GM12878 (cell line): ENCODE results near the gene NAALADL2. TPM values are rescaled to one million over a fixed set of nuclear protein-coding genes. Genes with fewer than 3 reads are reported as not detected.

Experiments
- ATAC-seq: fragments of 200-7000 bp; cut with Tn5 transposase; 3 replicates; pipeline ENCODE4 v1.9.1; 2020; ENCODE audit warnings: mild to moderate bottlenecking, moderate library complexity
- BruUV-seq: library from RNA; stranded (reverse); fragments of 400-500 nt; replicated peaks from 2 replicates; lab custom pipeline; 2021; lab: Mats Ljungman, UMichigan
- CTCF ChIA-PET: fragments of 300-600 bp; sonication (Branson Sonifier 250); formaldehyde crosslinking; extraction: SDS; loops from one replicate; lab custom pipeline; 2021; ENCODE audit warnings: inconsistent platforms; lab: Yijun Ruan, JAX
- POLR2A ChIA-PET: fragments of 350-600 bp; formaldehyde crosslinking; extraction: SDS; loops from one replicate; lab custom pipeline; 2021; ENCODE audit warnings: inconsistent platforms; lab: Charles Lee
- RAD21 ChIA-PET: fragments of 300-600 bp; sonication (Branson Sonifier 250); formaldehyde crosslinking; loops from one replicate; lab custom pipeline; 2023; ENCODE audit warnings: antibody characterized with exemption; ENCODE audit not compliant: unreplicated experiment; lab: Charles Lee
- SMC1A ChIA-PET: fragments of 300-600 bp; sonication (Branson Sonifier 250); formaldehyde crosslinking; loops from one replicate; lab custom pipeline; 2023; ENCODE audit not compliant: unreplicated experiment, uncharacterized antibody; lab: Charles Lee
- DNase-seq: peaks from one replicate; pipeline ENCODE4 v3.0.0-alpha.2; 2011; ENCODE audit warnings: low read depth, low spot score
- FAIRE-seq: peaks from 3 replicates; lab custom pipeline; 2011; peaks lifted over from hg19 to GRCh38; lab: Jason Lieb, UNC
- H2AFZ ChIP-seq: 2 replicates; pipeline ENCODE4 v1.6.0; 2011; ENCODE audit warnings: low read depth, low read length, control low read depth; ENCODE audit not compliant: control insufficient read depth
- H3K27ac ChIP-seq: 2 replicates; pipeline ENCODE4 v1.5.1; 2011; ENCODE audit warnings: control low read depth; ENCODE audit not compliant: control insufficient read depth, insufficient read depth
- H3K27me3 ChIP-seq, 2 experiments: replicated peaks in 1 of 2; 2 replicates each; pipeline versions ENCODE4 v1.6.0 to v1.6.1; 2011; ENCODE audit warnings: low read length in 1 of 2; ENCODE audit not compliant: control insufficient read depth in 2 of 2, insufficient read depth in 2 of 2
- H3K36me3 ChIP-seq, 2 experiments: 2 replicates each; pipeline ENCODE4 v1.5.1; 2011; ENCODE audit warnings: low read length in 1 of 2; ENCODE audit not compliant: control insufficient read depth in 2 of 2, insufficient read depth in 2 of 2
- H3K4me1 ChIP-seq: 2 replicates; pipeline ENCODE4 v1.6.1; 2011; ENCODE audit warnings: mild to moderate bottlenecking, low read length, moderate library complexity, mixed read lengths; ENCODE audit not compliant: control insufficient read depth, insufficient read depth
- H3K4me2 ChIP-seq: 2 replicates; pipeline ENCODE4 v1.6.0; 2011; ENCODE audit warnings: control low read depth; ENCODE audit not compliant: control insufficient read depth, insufficient read depth
- H3K4me3 ChIP-seq: fragments of 200-600 bp; sonication (generic); 2 replicates; pipeline ENCODE4 v1.5.1; 2016
- H3K79me2 ChIP-seq: 2 replicates; pipeline ENCODE4 v1.6.0; 2011; ENCODE audit warnings: low read length; ENCODE audit not compliant: control insufficient read depth, insufficient read depth
- H3K9ac ChIP-seq: 2 replicates; pipeline ENCODE4 v1.8.0; 2011; ENCODE audit warnings: low read length, control low read depth, mixed read lengths; ENCODE audit not compliant: control insufficient read depth, insufficient read depth
- H3K9me3 ChIP-seq: replicated peaks from 3 replicates; pipeline ENCODE4 v1.5.1; 2011; ENCODE audit warnings: mild to moderate bottlenecking, low read length; ENCODE audit not compliant: control insufficient read depth, insufficient read depth
- H4K20me1 ChIP-seq: 2 replicates; pipeline ENCODE4 v1.6.0; 2011; ENCODE audit not compliant: control insufficient read depth, insufficient read depth
- GATAD2B ChIP-seq: fragments of 450-650 bp; conservative IDR thresholded peaks from 2 replicates; pipeline ENCODE4 v1.6.1; 2017; ENCODE audit warnings: low read depth, mild to moderate bottlenecking, moderate library complexity
- HDAC2 ChIP-seq: fragments of 200-600 bp; sonication (generic); IDR thresholded peaks from 2 replicates; pipeline ENCODE4 v1.6.1; 2017
- MTA2 ChIP-seq: fragments of 450-650 bp; IDR thresholded peaks from 2 replicates; pipeline ENCODE4 v1.6.1; 2016; ENCODE audit warnings: low read depth, mild to moderate bottlenecking, moderate library complexity
- NRF1 ChIP-seq: conservative IDR thresholded peaks from 2 replicates; pipeline ENCODE4 v1.6.1; 2011; ENCODE audit warnings: mild to moderate bottlenecking, low read depth, low read length, improper control_type of control experiment
- RCOR1 ChIP-seq: conservative IDR thresholded peaks from 2 replicates; pipeline ENCODE4 v1.6.1; 2012; ENCODE audit warnings: low read depth, low read length, improper control_type of control experiment
- STAT3 ChIP-seq: IDR thresholded peaks from 2 replicates; pipeline ENCODE4 v1.6.1; 2011; ENCODE audit warnings: low read depth, low read length, improper control_type of control experiment
- YBX1 ChIP-seq: fragments of 450-650 bp; IDR thresholded peaks from 2 replicates; pipeline ENCODE4 v1.6.1; 2016; ENCODE audit warnings: antibody characterized with exemption
- ZSCAN29 ChIP-seq: fragments of 450-650 bp; IDR thresholded peaks from 2 replicates; pipeline ENCODE4 v1.6.1; 2017; ENCODE audit warnings: mild to moderate bottlenecking, moderate library complexity
- in situ Hi-C: fragments of 300-500 bp; cut with MboI; formaldehyde crosslinking; loops from 9 replicates; pipeline ENCODE4 v1.14.3; 2018; ENCODE audit warnings: mixed read lengths
- intact Hi-C: fragments of 100-400 bp; cut with micrococcal nuclease; formaldehyde crosslinking; loops from one replicate; pipeline ENCODE4 v1.14.2; 2022; ENCODE audit not compliant: unreplicated experiment
- polyA plus RNA-seq, 11 experiments: library from polyadenylated mRNA; depleted of rRNA in 4 of 11; unstranded in 6 of 11; stranded (reverse) in 5 of 11; fragments of >200 nt; fragmentation: Nextera tagmentation in 4 of 11; fragmentation: Illumina TruSeq in 1 of 11; extraction: Ambion mirVana in 4 of 11; extraction: Trizol in 1 of 11; gene quantifications; 1 replicate in 1 of 11; 2 replicates in 10 of 11; pipeline versions ENCODE4 v1.2.1 to v1.2.3, GENCODE V29; 2011 to 2016; ENCODE audit warnings: inconsistent platforms in 2 of 11, missing spikeins in 2 of 11, low read depth in 1 of 11
- total RNA-seq, 4 experiments: library from RNA; depleted of rRNA in 3 of 4; stranded (reverse); fragments of >200 nt in 3 of 4; fragmentation: Illumina TruSeq in 1 of 4; extraction: Trizol in 1 of 4; gene quantifications; 2 replicates each; pipeline versions ENCODE4 v1.2.1 to v1.2.3, GENCODE V29; 2013 to 2021
- TF ChIP-seq, protein P1 (sequence below): fragments of 450-650 bp; IDR thresholded peaks from 2 replicates; pipeline ENCODE4 v1.6.1; 2017; ENCODE audit warnings: borderline replicate concordance
- TF ChIP-seq, protein P2 (sequence below): fragments of 450-650 bp; formaldehyde crosslinking; IDR thresholded peaks from 2 replicates; pipeline ENCODE4 v1.4.0; 2020; ENCODE audit warnings: mild to moderate bottlenecking, moderate library complexity

The NAALADL2 gene
- total and polyA plus RNA-seq, 10 of the 15 experiments (the other 5 are each of a cell fraction or from before 2014, with no cell fraction given): 0.06 to 10.8 (median 0.46) TPM

DNA sequence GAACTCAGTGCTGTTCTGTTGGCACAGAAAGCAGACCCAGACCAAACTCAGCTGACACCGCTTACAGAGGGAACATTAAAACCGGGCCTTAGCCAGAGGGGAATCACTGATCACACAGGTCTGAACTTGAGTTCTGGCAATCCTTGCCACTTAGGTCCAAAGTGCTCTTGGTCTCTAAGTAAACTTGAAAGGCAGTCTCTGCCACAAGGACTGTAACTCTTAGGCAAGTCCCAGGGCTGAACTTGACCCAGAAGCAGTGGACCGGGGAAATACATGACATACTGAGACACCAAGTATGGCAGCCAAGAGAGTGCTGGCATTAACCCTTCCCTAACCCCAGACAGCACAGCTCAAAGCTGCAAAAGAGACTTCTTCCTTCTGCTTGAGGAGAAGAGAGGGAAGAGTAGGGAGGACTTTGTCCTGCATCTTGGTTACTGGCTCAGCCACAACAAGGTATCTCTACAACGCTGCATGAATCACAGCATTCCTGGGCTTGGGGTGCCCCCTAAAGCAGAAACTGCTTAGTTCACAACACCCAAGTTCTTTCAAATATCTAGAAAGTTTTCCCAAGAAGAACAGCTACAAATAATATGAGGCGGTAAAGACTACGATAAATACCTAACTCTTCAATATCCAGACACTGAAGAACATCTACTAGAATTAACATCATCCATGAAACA lies 32.5 kb downstream of the NAALADL2 start (continued):
- TF ChIP-seq, protein P1, sequence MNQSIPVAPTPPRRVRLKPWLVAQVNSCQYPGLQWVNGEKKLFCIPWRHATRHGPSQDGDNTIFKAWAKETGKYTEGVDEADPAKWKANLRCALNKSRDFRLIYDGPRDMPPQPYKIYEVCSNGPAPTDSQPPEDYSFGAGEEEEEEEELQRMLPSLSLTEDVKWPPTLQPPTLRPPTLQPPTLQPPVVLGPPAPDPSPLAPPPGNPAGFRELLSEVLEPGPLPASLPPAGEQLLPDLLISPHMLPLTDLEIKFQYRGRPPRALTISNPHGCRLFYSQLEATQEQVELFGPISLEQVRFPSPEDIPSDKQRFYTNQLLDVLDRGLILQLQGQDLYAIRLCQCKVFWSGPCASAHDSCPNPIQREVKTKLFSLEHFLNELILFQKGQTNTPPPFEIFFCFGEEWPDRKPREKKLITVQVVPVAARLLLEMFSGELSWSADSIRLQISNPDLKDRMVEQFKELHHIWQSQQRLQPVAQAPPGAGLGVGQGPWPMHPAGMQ: no peak
- TF ChIP-seq STAT3 (no peak), HDAC2 (no peak), RCOR1 (no peak), ZSCAN29 (no peak), GATAD2B (no peak), MTA2 (no peak), NRF1 (no peak)
- TF ChIP-seq, all 136 proteins: peak for 0

DNA sequence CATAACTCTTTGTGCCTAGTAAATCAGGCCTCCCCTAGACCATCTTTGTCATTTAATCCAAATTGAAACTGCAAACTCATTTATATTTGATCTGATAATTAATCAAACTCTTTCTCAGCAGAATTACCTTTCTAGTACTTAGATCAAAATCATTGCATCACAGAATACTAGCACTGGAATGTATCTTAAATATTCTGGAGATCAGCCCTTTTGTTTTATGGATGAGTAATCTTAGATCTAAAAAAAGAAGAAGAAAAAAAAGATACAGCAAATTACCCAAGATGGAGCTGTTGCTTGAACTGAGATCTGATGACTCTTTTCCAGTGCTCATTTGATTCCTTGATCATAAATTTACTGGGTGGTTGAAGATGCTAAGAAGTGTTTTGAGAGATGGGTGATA lies 47.9 kb downstream of the NAALADL2 start:
- H3K79me2 ChIP-seq: no peaks in the 10 kb centered on the region
- SMC1A ChIA-PET: no interaction called here
- no peak overlapping the region for H3K4me2 ChIP-seq
- no peaks in the 10 kb centered on the region for H3K9me3 ChIP-seq
- DNase-seq (no peak), FAIRE-seq (no peak), ATAC-seq (no peak)
- RAD21 ChIA-PET: no interaction called here
- H3K27me3 ChIP-seq: no peaks in the 10 kb centered on the region
- H4K20me1 ChIP-seq: no peaks in the 10 kb centered on the region
- no peak overlapping the region for H2AFZ ChIP-seq
- no TSS peak for BruUV-seq
- no peaks in the 10 kb centered on the region for H3K4me1 ChIP-seq
- in situ Hi-C loops: no loop called here
- H3K9ac ChIP-seq: no peak overlapping the region
- intact Hi-C loops: no loop called here
- no peak overlapping the region for H3K4me3 ChIP-seq
- CTCF ChIA-PET: no interaction called here
- no peak overlapping the region for H3K27ac ChIP-seq
- no peaks in the 10 kb centered on the region for H3K36me3 ChIP-seq
- POLR2A ChIA-PET: no interaction called here
- no peak for TF ChIP-seq YBX1
- TF ChIP-seq, protein P2, sequence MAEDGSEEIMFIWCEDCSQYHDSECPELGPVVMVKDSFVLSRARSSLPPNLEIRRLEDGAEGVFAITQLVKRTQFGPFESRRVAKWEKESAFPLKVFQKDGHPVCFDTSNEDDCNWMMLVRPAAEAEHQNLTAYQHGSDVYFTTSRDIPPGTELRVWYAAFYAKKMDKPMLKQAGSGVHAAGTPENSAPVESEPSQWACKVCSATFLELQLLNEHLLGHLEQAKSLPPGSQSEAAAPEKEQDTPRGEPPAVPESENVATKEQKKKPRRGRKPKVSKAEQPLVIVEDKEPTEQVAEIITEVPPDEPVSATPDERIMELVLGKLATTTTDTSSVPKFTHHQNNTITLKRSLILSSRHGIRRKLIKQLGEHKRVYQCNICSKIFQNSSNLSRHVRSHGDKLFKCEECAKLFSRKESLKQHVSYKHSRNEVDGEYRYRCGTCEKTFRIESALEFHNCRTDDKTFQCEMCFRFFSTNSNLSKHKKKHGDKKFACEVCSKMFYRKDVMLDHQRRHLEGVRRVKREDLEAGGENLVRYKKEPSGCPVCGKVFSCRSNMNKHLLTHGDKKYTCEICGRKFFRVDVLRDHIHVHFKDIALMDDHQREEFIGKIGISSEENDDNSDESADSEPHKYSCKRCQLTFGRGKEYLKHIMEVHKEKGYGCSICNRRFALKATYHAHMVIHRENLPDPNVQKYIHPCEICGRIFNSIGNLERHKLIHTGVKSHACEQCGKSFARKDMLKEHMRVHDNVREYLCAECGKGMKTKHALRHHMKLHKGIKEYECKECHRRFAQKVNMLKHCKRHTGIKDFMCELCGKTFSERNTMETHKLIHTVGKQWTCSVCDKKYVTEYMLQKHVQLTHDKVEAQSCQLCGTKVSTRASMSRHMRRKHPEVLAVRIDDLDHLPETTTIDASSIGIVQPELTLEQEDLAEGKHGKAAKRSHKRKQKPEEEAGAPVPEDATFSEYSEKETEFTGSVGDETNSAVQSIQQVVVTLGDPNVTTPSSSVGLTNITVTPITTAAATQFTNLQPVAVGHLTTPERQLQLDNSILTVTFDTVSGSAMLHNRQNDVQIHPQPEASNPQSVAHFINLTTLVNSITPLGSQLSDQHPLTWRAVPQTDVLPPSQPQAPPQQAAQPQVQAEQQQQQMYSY: no peak
